Type B pancreatic cell (in vitro differentiated cells): ENCODE measurements around the gene DUOX1. TPM values are rescaled to one million over a fixed set of nuclear protein-coding genes. Genes with fewer than 3 reads are reported as not detected.

Experiments used
- DNase-seq: peaks from one replicate; pipeline ENCODE4 v3.0.0; 2021; ENCODE audit warnings: mixed read lengths; ENCODE audit not compliant: unreplicated experiment; ENCODE audit errors: extremely low spot score
- H3K27ac Mint-ChIP-seq: 2 replicates; pipeline ENCODE4 v1.8.0; 2021; ENCODE audit warnings: mild to moderate bottlenecking, mixed read lengths
- H3K27me3 Mint-ChIP-seq: 2 replicates; pipeline ENCODE4 v1.8.0; 2021; ENCODE audit warnings: mixed read lengths
- H3K36me3 Mint-ChIP-seq: 2 replicates; pipeline ENCODE4 v1.8.0; 2021; ENCODE audit warnings: mixed read lengths
- H3K4me1 Mint-ChIP-seq: one replicate; pipeline ENCODE4 v1.8.0; 2021; ENCODE audit warnings: mixed read lengths; ENCODE audit not compliant: unreplicated experiment
- H3K4me3 Mint-ChIP-seq: 2 replicates; pipeline ENCODE4 v1.8.0; 2021; ENCODE audit warnings: mild to moderate bottlenecking, mixed read lengths
- H3K9me3 Mint-ChIP-seq: 2 replicates; pipeline ENCODE4 v1.8.0; 2021; ENCODE audit warnings: mixed read lengths
- total RNA-seq: library from RNA; stranded (reverse); gene quantifications from 2 replicates; pipeline ENCODE4 v1.2.1, GENCODE V29; 2021; ENCODE audit warnings: low replicate concordance
- TF ChIP-seq, protein P1 (sequence below): fragments of 200-600 bp; sonication (generic); conservative IDR thresholded peaks from 2 replicates; pipeline ENCODE4 v1.5.0; 2021; ENCODE audit warnings: antibody characterized with exemption, mild to moderate bottlenecking

Gene DUOX1
- total RNA-seq, 1 donor from 2014 or later = 5.5 TPM

- peaks cover 68% of the 10 kb centered on the region for H3K27me3 Mint-ChIP-seq
- no peak overlapping the region for H3K27ac Mint-ChIP-seq
- peaks cover 8% of the 10 kb centered on the region for H3K4me1 Mint-ChIP-seq
- H3K36me3 Mint-ChIP-seq = peaks cover 3% of the 10 kb centered on the region
- no peak overlapping the region for H3K4me3 Mint-ChIP-seq
- TF ChIP-seq, protein P1, sequence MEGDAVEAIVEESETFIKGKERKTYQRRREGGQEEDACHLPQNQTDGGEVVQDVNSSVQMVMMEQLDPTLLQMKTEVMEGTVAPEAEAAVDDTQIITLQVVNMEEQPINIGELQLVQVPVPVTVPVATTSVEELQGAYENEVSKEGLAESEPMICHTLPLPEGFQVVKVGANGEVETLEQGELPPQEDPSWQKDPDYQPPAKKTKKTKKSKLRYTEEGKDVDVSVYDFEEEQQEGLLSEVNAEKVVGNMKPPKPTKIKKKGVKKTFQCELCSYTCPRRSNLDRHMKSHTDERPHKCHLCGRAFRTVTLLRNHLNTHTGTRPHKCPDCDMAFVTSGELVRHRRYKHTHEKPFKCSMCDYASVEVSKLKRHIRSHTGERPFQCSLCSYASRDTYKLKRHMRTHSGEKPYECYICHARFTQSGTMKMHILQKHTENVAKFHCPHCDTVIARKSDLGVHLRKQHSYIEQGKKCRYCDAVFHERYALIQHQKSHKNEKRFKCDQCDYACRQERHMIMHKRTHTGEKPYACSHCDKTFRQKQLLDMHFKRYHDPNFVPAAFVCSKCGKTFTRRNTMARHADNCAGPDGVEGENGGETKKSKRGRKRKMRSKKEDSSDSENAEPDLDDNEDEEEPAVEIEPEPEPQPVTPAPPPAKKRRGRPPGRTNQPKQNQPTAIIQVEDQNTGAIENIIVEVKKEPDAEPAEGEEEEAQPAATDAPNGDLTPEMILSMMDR = no peak
- no peak for DNase-seq
- peaks cover 6% of the 10 kb centered on the region for H3K9me3 Mint-ChIP-seq
Observed at GRCh38 chr15:45116482-45117307, 13.1 kb upstream of the DUOX1 start.

- DNase-seq = no peak
- Mint-ChIP-seq H3K4me3 (peak overlapping the region; percentile 68), H3K4me1 (peaks cover 11% of the 10 kb centered on the region), H3K27ac (peak overlapping the region; percentile 45), H3K9me3 (peaks cover 6% of the 10 kb centered on the region), H3K36me3 (peaks cover 3% of the 10 kb centered on the region), H3K27me3 (peaks cover 60% of the 10 kb centered on the region)
- TF ChIP-seq, protein P1 = no peak
Observed at GRCh38 chr15:45117308-45118130, 12.3 kb upstream of the DUOX1 start.

GRCh38 chr15:45118131-45118588 is 11.6 kb upstream of the DUOX1 start:
- peaks cover 56% of the 10 kb centered on the region for H3K27me3 Mint-ChIP-seq
- peak; percentile 87 for DNase-seq
- peaks cover 11% of the 10 kb centered on the region for H3K4me1 Mint-ChIP-seq
- peaks cover 3% of the 10 kb centered on the region for H3K36me3 Mint-ChIP-seq
- TF ChIP-seq, protein P1 = peak; percentile 98
- peak overlapping the region; percentile 68 for H3K4me3 Mint-ChIP-seq
- H3K9me3 Mint-ChIP-seq = peaks cover 6% of the 10 kb centered on the region
- H3K27ac Mint-ChIP-seq = peak overlapping the region; percentile 45

GRCh38 chr15:45118996-45119395 is 10.8 kb upstream of the DUOX1 start:
- H3K9me3 Mint-ChIP-seq = peaks cover 6% of the 10 kb centered on the region
- H3K4me1 Mint-ChIP-seq = peaks cover 11% of the 10 kb centered on the region
- no peak overlapping the region for H3K27ac Mint-ChIP-seq
- peaks cover 3% of the 10 kb centered on the region for H3K36me3 Mint-ChIP-seq
- H3K4me3 Mint-ChIP-seq = no peak overlapping the region
- DNase-seq = no peak
- TF ChIP-seq, protein P1 = no peak
- H3K27me3 Mint-ChIP-seq = peaks cover 56% of the 10 kb centered on the region

DNA sequence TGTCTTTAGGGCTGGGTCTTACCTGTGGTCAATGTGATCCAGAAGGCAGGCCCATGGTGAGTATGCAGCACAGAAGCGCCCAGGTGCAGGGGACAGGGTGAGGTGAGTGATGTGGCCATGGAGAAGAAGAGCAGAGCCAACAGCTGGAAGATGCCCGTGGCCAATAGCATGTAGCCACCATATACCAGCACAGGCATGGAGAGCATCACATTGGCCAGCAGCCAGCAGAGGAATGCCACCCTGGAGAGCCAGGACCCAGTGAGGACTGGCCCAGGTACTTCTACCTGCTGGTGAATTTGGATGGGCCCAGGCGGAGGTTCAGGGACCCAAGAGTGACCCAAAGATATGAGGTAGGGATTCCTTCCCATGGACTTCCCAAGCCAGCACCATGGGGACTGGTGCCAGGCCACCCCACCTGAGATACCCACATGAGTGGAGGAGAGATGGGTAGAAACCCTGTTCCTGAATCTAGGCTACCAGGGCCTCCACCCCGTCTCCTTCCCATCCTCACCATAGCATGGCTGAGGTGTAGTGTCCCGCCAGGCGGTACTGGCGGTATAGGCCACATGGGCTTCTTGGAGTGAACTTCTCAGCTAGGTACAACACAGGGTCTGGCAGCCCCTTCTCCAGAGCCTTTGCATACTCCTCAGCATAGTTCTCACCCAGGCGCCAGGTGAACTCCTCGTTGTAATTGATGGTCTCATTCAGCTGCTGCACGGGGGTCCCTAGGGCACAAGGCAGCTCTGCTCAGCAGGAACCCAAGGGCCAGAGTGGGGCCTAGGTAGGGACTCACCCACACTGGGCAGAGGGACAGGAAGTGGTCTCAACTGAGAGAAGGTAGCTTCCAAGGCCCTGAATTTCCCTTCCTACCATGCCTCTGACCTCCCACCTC is 9.5 kb upstream of the DUOX1 start:
- peaks cover 3% of the 10 kb centered on the region for H3K36me3 Mint-ChIP-seq
- TF ChIP-seq, protein P1 = no peak
- peaks cover 54% of the 10 kb centered on the region for H3K27me3 Mint-ChIP-seq
- no peak overlapping the region for H3K27ac Mint-ChIP-seq
- DNase-seq = no peak
- H3K9me3 Mint-ChIP-seq = peaks cover 6% of the 10 kb centered on the region
- H3K4me3 Mint-ChIP-seq = no peak overlapping the region
- peaks cover 11% of the 10 kb centered on the region for H3K4me1 Mint-ChIP-seq
